ENCODE results near the gene DIP2B.

The DIP2B gene

DNA sequence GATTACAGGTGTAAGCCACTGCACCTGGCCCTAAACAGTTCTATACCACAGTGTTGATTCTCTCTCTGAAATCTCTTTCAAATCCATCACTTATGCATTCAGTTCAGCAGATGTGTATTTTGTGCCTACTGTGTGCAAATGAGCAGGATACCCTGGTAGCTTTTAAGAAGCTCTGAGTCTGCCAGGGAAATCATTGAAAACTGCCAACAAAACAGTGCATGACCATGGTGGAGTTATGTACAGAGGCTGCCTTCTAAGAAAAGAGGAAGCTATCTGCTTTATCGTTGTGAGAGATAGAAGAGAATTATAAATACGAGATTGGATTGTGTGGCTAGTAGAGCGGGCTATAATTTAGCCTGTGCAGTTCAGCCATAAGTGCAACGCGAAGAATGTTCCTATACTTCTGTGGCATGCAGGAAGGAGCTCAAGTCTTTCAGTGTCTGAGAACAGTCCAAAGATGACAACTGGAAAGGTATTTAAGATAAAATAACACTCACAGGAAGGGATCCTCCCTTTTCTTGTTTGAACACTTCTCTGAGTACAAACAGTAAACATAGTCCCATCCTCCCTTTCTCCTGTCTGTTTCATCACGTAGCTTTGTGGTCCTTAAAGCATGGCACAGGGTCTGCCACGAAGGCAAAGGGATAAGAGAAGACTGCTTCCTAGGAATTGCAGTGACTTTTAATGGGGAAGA is 4.3 kb downstream of the DIP2B start:
- no peak for DNase-seq (ENCODE audit: low read depth)
- H3K4me3 ChIP-seq (replicated peaks; ENCODE audit: low read depth, low read length), result no peak overlapping the region
- TF ChIP-seq, protein P1, sequence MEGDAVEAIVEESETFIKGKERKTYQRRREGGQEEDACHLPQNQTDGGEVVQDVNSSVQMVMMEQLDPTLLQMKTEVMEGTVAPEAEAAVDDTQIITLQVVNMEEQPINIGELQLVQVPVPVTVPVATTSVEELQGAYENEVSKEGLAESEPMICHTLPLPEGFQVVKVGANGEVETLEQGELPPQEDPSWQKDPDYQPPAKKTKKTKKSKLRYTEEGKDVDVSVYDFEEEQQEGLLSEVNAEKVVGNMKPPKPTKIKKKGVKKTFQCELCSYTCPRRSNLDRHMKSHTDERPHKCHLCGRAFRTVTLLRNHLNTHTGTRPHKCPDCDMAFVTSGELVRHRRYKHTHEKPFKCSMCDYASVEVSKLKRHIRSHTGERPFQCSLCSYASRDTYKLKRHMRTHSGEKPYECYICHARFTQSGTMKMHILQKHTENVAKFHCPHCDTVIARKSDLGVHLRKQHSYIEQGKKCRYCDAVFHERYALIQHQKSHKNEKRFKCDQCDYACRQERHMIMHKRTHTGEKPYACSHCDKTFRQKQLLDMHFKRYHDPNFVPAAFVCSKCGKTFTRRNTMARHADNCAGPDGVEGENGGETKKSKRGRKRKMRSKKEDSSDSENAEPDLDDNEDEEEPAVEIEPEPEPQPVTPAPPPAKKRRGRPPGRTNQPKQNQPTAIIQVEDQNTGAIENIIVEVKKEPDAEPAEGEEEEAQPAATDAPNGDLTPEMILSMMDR (IDR thresholded peaks at IDR 0.05; ENCODE audit: low read length, missing control alignments), result no peak

DNA sequence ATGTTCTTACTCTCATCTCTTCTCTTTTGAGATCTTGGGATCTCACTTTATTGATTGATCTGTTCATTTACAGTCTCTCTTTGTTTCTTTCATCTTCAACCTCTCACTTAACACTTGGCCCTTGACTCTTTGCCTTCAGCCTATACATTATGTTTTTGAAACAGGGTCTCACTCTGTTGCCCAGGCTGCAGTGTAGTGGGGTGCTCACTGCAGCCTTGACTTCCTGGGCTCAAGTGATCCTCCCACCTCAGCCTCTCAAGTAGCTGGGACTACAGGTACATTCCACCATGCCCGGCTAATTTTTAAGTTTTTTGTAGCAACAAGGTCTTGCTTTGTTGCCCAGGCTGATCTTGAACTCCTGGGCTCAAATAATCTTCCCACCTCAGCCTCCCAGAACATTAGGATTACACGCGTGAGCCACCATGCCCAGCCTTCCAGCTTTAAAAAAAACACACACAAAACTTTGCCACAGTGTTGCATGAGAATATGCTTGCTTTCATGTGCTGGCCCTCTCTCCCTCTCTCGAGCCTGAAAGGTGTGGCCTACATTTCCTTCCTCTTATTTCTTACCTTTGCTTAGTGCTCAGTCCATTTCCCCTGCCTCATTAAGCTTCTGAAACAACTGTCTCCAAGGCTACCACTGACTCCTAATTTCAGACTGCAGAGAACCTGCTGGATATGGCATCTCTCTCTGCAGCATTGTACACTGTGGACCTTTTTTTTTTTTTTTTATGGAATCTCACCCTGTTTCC is 9.9 kb downstream of the DIP2B start:
- TF ChIP-seq, protein P1 (IDR thresholded peaks at IDR 0.05; ENCODE audit: low read length, missing control alignments), result no peak
- no peak overlapping the region for H3K4me3 ChIP-seq (replicated peaks; ENCODE audit: low read depth, low read length)
- no peak for DNase-seq (ENCODE audit: low read depth)

DNA sequence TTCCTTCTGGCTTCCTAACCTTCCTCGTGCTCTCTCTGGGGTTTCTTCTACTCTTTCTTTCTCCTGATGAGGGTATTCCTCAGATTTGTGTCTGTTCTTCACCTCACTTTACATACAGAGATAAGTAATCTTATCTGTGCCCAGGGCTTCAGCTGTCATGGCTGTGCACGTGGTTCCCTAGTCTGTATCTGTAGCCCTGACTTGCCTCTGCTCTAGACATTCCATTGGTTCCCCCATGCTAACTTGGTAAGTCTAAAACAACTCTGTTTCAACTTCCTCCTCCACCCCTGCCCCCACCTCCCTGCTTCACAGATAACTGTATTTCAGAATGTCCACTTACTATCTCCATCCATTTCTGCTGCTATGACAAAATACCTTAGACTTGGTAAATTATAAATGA is 10.8 kb downstream of the DIP2B start:
- TF ChIP-seq, protein P1 (IDR thresholded peaks at IDR 0.05; ENCODE audit: low read length, missing control alignments), result no peak
- DNase-seq (ENCODE audit: low read depth), result no peak
- no peak overlapping the region for H3K4me3 ChIP-seq (replicated peaks; ENCODE audit: low read depth, low read length)

DNA sequence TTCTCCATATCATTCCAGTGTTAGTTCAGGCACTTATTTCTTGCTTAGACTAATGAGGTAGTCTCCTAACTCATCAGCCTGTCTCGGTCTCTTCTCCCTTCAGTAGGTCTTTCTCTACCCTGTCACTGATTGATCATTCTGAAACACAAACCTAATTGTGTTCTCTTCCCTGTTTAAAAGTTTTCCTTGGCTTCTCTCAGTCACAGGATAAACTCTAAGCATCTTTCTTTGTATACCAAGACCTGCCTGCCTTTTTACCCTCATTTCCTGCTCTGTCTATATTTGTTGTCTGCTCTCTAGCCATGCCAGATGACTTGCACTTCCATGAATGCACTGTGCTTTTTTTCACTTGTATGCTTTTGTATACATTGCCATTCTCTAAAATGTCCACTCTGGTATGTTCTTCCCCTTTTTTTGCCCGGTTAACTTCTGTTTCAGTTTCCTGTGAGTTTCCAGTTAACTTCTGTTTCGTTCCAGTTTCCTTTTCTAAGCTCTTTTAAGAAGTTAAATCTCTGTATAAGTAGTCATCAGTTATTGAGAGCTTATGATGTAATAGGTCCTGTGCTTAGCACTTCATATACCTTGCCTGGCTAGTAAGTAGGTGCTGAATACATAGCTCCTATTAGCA is 12.8 kb downstream of the DIP2B start:
- H3K4me3 ChIP-seq (replicated peaks; ENCODE audit: low read depth, low read length), result peak overlapping the region; percentile 24
- DNase-seq (ENCODE audit: low read depth), result peak; percentile 47
- TF ChIP-seq, protein P1 (IDR thresholded peaks at IDR 0.05; ENCODE audit: low read length, missing control alignments), result no peak

DNA sequence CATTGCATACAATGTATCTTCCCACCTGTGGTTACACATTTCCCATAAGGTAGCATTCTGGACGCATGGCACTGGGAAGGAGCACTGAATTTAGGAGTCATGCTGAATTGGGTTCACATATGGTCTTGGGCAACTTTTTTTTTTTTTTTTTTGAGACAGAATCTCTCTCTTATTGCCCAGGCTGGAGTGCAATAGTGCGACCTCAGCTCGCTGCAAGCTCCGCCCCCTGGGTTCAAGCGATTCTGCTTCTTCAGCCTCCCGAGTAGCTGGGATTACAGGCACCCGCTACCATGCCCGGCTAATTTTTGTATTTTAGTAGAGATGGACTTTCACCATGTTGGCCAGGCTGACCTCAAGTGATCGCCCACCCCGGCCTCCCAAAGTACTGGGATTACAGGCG is 13.3 kb downstream of the DIP2B start:
- no peak overlapping the region for H3K4me3 ChIP-seq (replicated peaks; ENCODE audit: low read depth, low read length)
- DNase-seq (ENCODE audit: low read depth), result no peak
- TF ChIP-seq, protein P1 (IDR thresholded peaks at IDR 0.05; ENCODE audit: low read length, missing control alignments), result no peak

DNA sequence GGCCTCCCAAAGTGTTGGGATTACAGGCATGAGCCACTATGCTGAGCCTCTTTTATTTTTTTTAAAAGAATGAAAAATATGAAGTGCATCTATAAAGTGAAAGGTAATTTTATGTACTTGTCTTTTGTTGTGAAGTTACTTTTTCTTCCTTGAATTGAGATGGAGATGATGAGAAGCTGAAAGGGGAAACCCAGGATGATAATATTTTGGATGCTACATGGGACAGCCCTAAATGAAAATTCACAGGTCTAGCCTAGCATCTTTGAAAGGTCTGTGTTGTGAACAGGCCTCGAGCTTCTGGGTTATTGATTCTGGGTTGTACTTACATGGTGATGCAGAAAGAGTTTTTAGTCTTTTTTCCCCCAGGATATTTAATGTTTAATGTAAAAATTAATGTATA is 14.6 kb downstream of the DIP2B start:
- TF ChIP-seq, protein P1 (IDR thresholded peaks at IDR 0.05; ENCODE audit: low read length, missing control alignments), result no peak
- no peak for DNase-seq (ENCODE audit: low read depth)
- no peak overlapping the region for H3K4me3 ChIP-seq (replicated peaks; ENCODE audit: low read depth, low read length)
